GM18505 (cell line): ENCODE data around the gene DBNL.

Experiments used
- ATAC-seq: cut with Tn5 transposase; IDR thresholded peaks from one replicate; pipeline ENCODE4 v1.9.1; 2021; ENCODE audit not compliant: unreplicated experiment
- POLR2A ChIP-seq: IDR thresholded peaks from 4 replicates; pipeline ENCODE4 v1.6.1; 2011; ENCODE audit warnings: borderline replicate concordance; ENCODE audit not compliant: insufficient read depth, insufficient read length; ENCODE audit errors: extremely low read depth

DBNL gene

DNA sequence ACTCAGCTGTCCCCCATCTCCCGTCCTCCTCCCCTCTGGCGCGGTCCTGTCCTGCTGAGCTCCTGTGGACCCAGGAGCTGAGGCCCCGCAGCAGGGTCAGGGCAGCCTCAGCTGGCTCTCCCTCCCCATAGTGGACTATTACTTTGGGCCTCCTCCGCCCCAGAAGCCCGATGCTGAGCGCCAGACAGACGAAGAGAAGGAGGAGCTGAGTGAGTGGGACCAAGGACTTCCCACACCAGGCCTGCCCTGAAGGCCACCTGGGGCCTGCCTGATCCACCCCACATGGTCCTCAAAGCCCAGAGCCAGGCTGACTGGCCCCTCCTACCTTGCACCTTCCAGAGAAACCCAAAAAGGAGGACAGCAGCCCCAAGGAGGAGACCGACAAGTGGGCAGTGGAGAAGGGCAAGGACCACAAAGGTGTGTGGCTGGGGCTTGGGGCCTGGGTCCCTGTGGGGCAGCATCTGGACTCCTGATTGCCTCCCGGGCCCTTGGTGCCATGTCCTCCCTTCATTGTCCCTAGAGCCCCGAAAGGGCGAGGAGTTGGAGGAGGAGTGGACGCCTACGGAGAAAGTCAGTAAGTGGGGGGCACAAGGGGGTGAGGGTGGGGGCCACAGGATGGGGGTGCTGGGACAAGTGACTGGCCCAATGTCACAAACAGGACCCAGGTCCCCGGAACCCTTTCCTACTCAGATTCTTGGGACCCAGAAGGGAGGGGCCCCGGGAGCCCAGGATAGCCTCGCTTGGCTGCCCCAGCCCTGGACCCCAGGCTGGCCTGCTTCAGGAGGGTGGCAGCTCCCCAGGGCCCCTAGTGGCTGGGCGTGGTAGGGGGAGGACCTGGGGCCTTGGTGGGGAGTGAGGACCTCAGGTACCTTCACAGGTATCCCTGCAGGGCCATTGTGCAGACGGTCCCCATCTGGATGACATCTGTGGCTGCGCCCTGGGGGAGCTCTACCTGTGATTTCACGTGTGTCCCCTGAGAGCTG, 64.6 kb downstream of the DBNL start:
- no peak for ATAC-seq
- no peak for TF ChIP-seq POLR2A

DNA sequence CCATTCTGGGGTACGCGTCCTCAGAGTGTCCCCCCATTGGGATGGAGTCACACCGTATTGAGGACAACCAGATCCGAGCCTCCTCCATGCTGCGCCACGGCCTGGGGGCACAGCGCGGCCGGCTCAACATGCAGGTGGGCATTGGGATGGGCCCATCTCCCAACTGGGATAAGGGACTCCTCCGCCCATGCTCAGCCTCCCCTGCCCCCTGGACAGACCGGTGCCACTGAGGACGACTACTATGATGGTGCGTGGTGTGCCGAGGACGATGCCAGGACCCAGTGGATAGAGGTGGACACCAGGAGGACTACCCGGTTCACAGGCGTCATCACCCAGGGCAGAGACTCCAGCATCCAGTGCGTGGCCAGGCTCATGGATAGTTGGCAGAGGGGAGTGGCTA, 65.5 kb downstream of the DBNL start:
- TF ChIP-seq POLR2A = no peak
- ATAC-seq = no peak

DNA sequence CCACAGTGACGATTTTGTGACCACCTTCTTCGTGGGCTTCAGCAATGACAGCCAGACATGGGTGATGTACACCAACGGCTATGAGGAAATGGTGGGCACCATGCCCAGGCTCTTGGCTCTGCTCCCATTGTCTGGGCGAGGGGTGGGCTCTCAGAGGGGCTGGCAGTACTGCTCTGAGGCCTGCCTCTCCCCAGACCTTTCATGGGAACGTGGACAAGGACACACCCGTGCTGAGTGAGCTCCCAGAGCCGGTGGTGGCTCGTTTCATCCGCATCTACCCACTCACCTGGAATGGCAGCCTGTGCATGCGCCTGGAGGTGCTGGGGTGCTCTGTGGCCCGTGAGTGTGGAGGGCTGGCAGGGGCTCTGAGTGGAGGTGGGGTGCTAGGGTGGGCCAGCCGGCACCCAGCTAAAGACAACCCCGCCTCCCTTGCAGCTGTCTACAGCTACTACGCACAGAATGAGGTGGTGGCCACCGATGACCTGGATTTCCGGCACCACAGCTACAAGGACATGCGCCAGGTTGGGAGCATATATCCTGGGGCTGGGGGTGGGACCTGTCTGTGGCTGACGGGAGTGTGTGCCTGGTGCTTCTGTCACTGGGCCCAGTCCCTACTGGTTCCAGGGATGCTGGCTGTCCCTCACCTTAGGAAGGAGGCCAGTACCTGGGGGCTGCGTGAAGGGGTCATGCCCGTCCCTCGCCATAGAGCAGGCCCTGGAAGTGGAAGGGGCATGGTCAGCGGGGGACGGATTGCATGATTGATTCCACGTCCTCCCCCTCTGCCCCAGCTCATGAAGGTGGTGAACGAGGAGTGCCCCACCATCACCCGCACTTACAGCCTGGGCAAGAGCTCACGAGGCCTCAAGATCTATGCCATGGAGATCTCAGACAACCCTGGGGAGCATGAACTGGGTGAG, 66.5 kb downstream of the DBNL start:
- no peak for ATAC-seq
- TF ChIP-seq POLR2A = no peak
